BE2C (cell line): ENCODE measurements around the gene SMYD1.

Experiments
- DNase-seq: peaks from one replicate; pipeline ENCODE4 v3.0.0-alpha.2; 2020
- H3K27me3 ChIP-seq: fragments of 250-450 bp; sonication (Bioruptor Pico); 2 replicates; pipeline ENCODE4 v1.5.1; 2020; ENCODE audit warnings: mild to moderate bottlenecking
- H3K36me3 ChIP-seq: fragments of 250-450 bp; sonication (Bioruptor Pico); 2 replicates; pipeline ENCODE4 v1.5.1; 2020; ENCODE audit warnings: mild to moderate bottlenecking
- H3K4me1 ChIP-seq: fragments of 250-450 bp; sonication (Bioruptor Pico); 2 replicates; pipeline ENCODE4 v1.5.1; 2020
- H3K4me3 ChIP-seq: 2 replicates; pipeline ENCODE4 v1.5.1; 2011; ENCODE audit warnings: low read depth, low read length
- H3K9me3 ChIP-seq: fragments of 250-450 bp; sonication (Bioruptor Pico); 2 replicates; pipeline ENCODE4 v1.5.1; 2020
- CTCF ChIP-seq: IDR thresholded peaks from 2 replicates; pipeline ENCODE4 v1.5.1; 2012; ENCODE audit warnings: mild to moderate bottlenecking, low read depth, low read length

Gene SMYD1

DNA sequence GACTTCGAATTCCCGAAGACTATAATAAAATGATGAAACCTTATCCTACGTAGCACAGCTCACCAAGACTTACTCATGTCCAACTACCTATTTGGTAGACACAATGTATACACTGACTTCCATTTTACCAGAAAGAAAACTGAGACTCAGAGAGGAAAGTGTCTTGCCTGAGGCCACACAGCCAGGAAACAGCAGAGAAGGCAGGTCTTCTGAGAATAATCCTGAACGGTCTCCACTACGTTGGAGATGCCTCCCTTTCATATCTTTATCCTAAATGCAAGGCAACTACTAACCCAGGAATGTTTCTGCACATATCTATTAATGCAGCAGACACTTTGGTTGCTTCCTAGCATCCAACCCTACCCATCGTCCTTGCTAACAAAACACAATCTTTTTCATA, 72.2 kb downstream of the SMYD1 start:
- H3K36me3 ChIP-seq, result no peaks in the 10 kb centered on the region
- H3K27me3 ChIP-seq, result no peaks in the 10 kb centered on the region
- no peaks in the 10 kb centered on the region for H3K9me3 ChIP-seq
- no peak for TF ChIP-seq CTCF
- DNase-seq, result no peak
- H3K4me1 ChIP-seq, result no peaks in the 10 kb centered on the region
- no peak overlapping the region for H3K4me3 ChIP-seq

- Histone ChIP-seq H3K4me1 (no peaks in the 10 kb centered on the region), H3K4me3 (no peak overlapping the region), H3K27me3 (no peaks in the 10 kb centered on the region), H3K36me3 (no peaks in the 10 kb centered on the region), H3K9me3 (no peaks in the 10 kb centered on the region)
- TF ChIP-seq CTCF, result no peak
- no peak for DNase-seq
Observed at GRCh38 chr2:88141952-88142351, 74.3 kb downstream of the SMYD1 start.

GRCh38 chr2:88144271-88144670, 76.6 kb downstream of the SMYD1 start:
- TF ChIP-seq CTCF, result no peak
- no peaks in the 10 kb centered on the region for H3K27me3 ChIP-seq
- H3K9me3 ChIP-seq, result no peaks in the 10 kb centered on the region
- no peak for DNase-seq
- no peak overlapping the region for H3K4me3 ChIP-seq
- no peaks in the 10 kb centered on the region for H3K4me1 ChIP-seq
- H3K36me3 ChIP-seq, result no peaks in the 10 kb centered on the region

- no peaks in the 10 kb centered on the region for H3K4me1 ChIP-seq
- TF ChIP-seq CTCF, result no peak
- DNase-seq, result no peak
Observed at GRCh38 chr2:88144914-88145497, 77.4 kb downstream of the SMYD1 start.

DNA sequence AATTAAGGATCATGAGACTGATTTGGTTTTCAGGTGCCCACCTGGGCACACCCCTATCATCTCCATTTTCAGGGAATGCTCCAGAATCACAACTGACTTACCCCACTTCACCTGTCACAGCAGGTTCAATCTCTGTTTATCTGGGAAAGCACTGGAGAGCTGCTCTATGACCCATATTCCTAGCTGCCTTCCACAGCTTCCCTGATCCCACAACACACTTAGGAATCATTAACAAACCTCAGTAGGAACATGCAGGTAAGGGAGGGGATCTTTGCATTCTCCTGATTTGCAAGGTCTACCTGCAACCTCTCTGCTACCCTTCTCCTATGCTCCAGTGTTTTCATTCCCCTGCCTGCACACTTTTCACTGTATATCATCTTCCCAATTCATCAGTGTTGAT, 79.0 kb downstream of the SMYD1 start:
- no peaks in the 10 kb centered on the region for H3K4me1 ChIP-seq
- no peaks in the 10 kb centered on the region for H3K36me3 ChIP-seq
- TF ChIP-seq CTCF, result no peak
- no peaks in the 10 kb centered on the region for H3K27me3 ChIP-seq
- no peak overlapping the region for H3K4me3 ChIP-seq
- no peak for DNase-seq
- no peaks in the 10 kb centered on the region for H3K9me3 ChIP-seq

More at GRCh38 chr2:88144914-88145497, 77.4 kb downstream of the SMYD1 start:
- Histone ChIP-seq H3K27me3 (no peaks in the 10 kb centered on the region), H3K4me3 (no peak overlapping the region), H3K9me3 (no peaks in the 10 kb centered on the region), H3K36me3 (no peaks in the 10 kb centered on the region)

DNA sequence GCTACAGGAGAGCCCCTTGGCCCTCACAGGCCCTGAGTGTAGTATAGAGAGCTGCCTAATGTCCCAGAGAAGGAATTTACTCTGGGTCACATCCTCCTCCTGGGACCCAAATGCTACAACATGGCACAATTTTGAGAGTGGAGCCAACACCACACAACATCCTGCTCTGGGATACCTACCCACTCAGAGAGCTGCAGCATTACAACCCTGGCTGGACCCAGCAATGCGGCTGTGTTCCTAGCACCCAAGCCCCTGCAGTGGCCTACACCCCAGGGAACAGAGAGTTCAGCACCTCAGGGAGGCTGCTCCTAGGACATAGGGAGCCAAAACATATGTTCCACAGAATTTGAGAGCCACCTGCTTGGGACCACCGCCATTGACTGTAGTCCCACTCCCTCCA, 79.5 kb downstream of the SMYD1 start:
- TF ChIP-seq CTCF, result no peak
- no peaks in the 10 kb centered on the region for H3K4me1 ChIP-seq
- no peaks in the 10 kb centered on the region for H3K9me3 ChIP-seq

More for the DNA sequence above, 79.5 kb downstream of the SMYD1 start:
- Histone ChIP-seq H3K4me3 (no peak overlapping the region), H3K27me3 (no peaks in the 10 kb centered on the region), H3K36me3 (no peaks in the 10 kb centered on the region)
- DNase-seq, result no peak
